ENCODE data around the gene OR13C5. TPM values are rescaled to one million over a fixed set of nuclear protein-coding genes. Genes with fewer than 3 reads are reported as not detected.

The OR13C5 gene
- total and polyA plus RNA-seq, 2 experiments from 2014 or later: not detected

- in situ Hi-C loops (cut with MboI): no loop called here
- no peak overlapping the region for H3K9ac ChIP-seq
- no peak for DNase-seq
- H3K27me3 ChIP-seq (replicated peaks; ENCODE audit: insufficient read depth): no peaks in the 10 kb centered on the region
- no peaks in the 10 kb centered on the region for H3F3A ChIP-seq (ENCODE audit: insufficient read depth)
- H3K27ac ChIP-seq: no peak overlapping the region
- H2AFZ ChIP-seq: no peak overlapping the region
- no peak overlapping the region for H3K4me3 ChIP-seq
- WGBS, 2 experiments (ENCODE audit: low coverage in 1 of 2, low lambda C conversion rate in 2 of 2, missing lambda C conversion rate in 2 of 2): 78 to 82% methylated on average over 5 of the region's 5 CpGs
- H4K20me1 ChIP-seq (ENCODE audit: insufficient read depth): no peaks in the 10 kb centered on the region
- H3K9me2 ChIP-seq (ENCODE audit: insufficient read depth): no peaks in the 10 kb centered on the region
- TF ChIP-seq EZH2phosphoT487 (IDR thresholded peaks at IDR 0.05; ENCODE audit: insufficient read depth, low read depth) (no peak), EZH2 (IDR thresholded peaks at IDR 0.05; ENCODE audit: insufficient read depth, poor library complexity, severe bottlenecking) (no peak)
- H3K4me2 ChIP-seq (ENCODE audit: unreplicated experiment): no peak overlapping the region
- H3K4me1 ChIP-seq (ENCODE audit: insufficient read depth): no peaks in the 10 kb centered on the region
- H3K36me3 ChIP-seq (ENCODE audit: low read depth): no peaks in the 10 kb centered on the region
- H3K9me3 ChIP-seq (ENCODE audit: low read depth): no peaks in the 10 kb centered on the region
- no peaks in the 10 kb centered on the region for H3K79me2 ChIP-seq (ENCODE audit: insufficient read depth)
Observed at GRCh38 chr9:104577263-104577662, 21.9 kb downstream of the OR13C5 start.

- 5 to 13% methylated on average over 2 of the region's 2 CpGs for WGBS, 2 experiments (ENCODE audit: low coverage in 1 of 2, low lambda C conversion rate in 2 of 2, missing lambda C conversion rate in 2 of 2)
- TF ChIP-seq EZH2phosphoT487 (IDR thresholded peaks at IDR 0.05; ENCODE audit: insufficient read depth, low read depth) (no peak), EZH2 (IDR thresholded peaks at IDR 0.05; ENCODE audit: insufficient read depth, poor library complexity, severe bottlenecking) (no peak)
- H3F3A ChIP-seq (ENCODE audit: insufficient read depth): no peaks in the 10 kb centered on the region
- H3K9me3 ChIP-seq (ENCODE audit: low read depth): no peaks in the 10 kb centered on the region
- H3K9me2 ChIP-seq (ENCODE audit: insufficient read depth): no peaks in the 10 kb centered on the region
- no peak overlapping the region for H3K27ac ChIP-seq
- in situ Hi-C loops (cut with MboI): no loop called here
- H3K9ac ChIP-seq: no peak overlapping the region
- DNase-seq: peak; percentile 6
- no peaks in the 10 kb centered on the region for H4K20me1 ChIP-seq (ENCODE audit: insufficient read depth)
- no peaks in the 10 kb centered on the region for H3K4me1 ChIP-seq (ENCODE audit: insufficient read depth)
- H3K27me3 ChIP-seq (replicated peaks; ENCODE audit: insufficient read depth): no peaks in the 10 kb centered on the region
- no peak overlapping the region for H3K4me2 ChIP-seq (ENCODE audit: unreplicated experiment)
- H2AFZ ChIP-seq: no peak overlapping the region
- H3K79me2 ChIP-seq (ENCODE audit: insufficient read depth): no peaks in the 10 kb centered on the region
- H3K4me3 ChIP-seq: no peak overlapping the region
- H3K36me3 ChIP-seq (ENCODE audit: low read depth): no peaks in the 10 kb centered on the region
Observed at GRCh38 chr9:104575456-104575855, 23.8 kb downstream of the OR13C5 start.

GRCh38 chr9:104572612-104573011 lies 26.6 kb downstream of the OR13C5 start:
- no peaks in the 10 kb centered on the region for H3K9me3 ChIP-seq (ENCODE audit: low read depth)
- no peak overlapping the region for H3K4me3 ChIP-seq
- no peak overlapping the region for H2AFZ ChIP-seq
- no peak for TF ChIP-seq EZH2phosphoT487 (IDR thresholded peaks at IDR 0.05; ENCODE audit: insufficient read depth, low read depth)
- TF ChIP-seq EZH2 (IDR thresholded peaks at IDR 0.05; ENCODE audit: insufficient read depth, poor library complexity, severe bottlenecking): no peak
- 7 to 23% methylated on average over 1 of the region's 1 CpG for WGBS, 2 experiments (ENCODE audit: low coverage in 1 of 2, low lambda C conversion rate in 2 of 2, missing lambda C conversion rate in 2 of 2)
- no peaks in the 10 kb centered on the region for H3K27me3 ChIP-seq (replicated peaks; ENCODE audit: insufficient read depth)
- no peak overlapping the region for H3K4me2 ChIP-seq (ENCODE audit: unreplicated experiment)
- no peak overlapping the region for H3K27ac ChIP-seq
- no peaks in the 10 kb centered on the region for H3F3A ChIP-seq (ENCODE audit: insufficient read depth)
- H3K79me2 ChIP-seq (ENCODE audit: insufficient read depth): no peaks in the 10 kb centered on the region
- no peak for DNase-seq
- in situ Hi-C loops (cut with MboI): no loop called here
- no peaks in the 10 kb centered on the region for H3K4me1 ChIP-seq (ENCODE audit: insufficient read depth)
- no peaks in the 10 kb centered on the region for H3K9me2 ChIP-seq (ENCODE audit: insufficient read depth)
- no peaks in the 10 kb centered on the region for H4K20me1 ChIP-seq (ENCODE audit: insufficient read depth)
- no peaks in the 10 kb centered on the region for H3K36me3 ChIP-seq (ENCODE audit: low read depth)
- no peak overlapping the region for H3K9ac ChIP-seq

- H3K27ac ChIP-seq: no peak within 1 kb of the TSS
- H3K4me3 ChIP-seq: no peak within 1 kb of the TSS
- no peaks in the 10 kb centered on the region for H3K4me1 ChIP-seq (ENCODE audit: insufficient read depth)
- H3K4me2 ChIP-seq (ENCODE audit: unreplicated experiment): no peak within 1 kb of the TSS
- no peaks in the 10 kb centered on the region for H3K9me3 ChIP-seq (ENCODE audit: low read depth)
- H3K36me3 ChIP-seq (ENCODE audit: low read depth): no peaks in the 10 kb centered on the region
- H3K79me2 ChIP-seq (ENCODE audit: insufficient read depth): no peaks in the 10 kb centered on the region
- DNase-seq: no peak
- H3K27me3 ChIP-seq (replicated peaks; ENCODE audit: insufficient read depth): no peaks in the 10 kb centered on the region
- H3K9me2 ChIP-seq (ENCODE audit: insufficient read depth): no peaks in the 10 kb centered on the region
- in situ Hi-C loops (cut with MboI): no loop called here
- H4K20me1 ChIP-seq (ENCODE audit: insufficient read depth): no peaks in the 10 kb centered on the region
- H2AFZ ChIP-seq: no peak within 1 kb of the TSS
- TF ChIP-seq EZH2 (IDR thresholded peaks at IDR 0.05; ENCODE audit: insufficient read depth, poor library complexity, severe bottlenecking): no peak
- no peak for TF ChIP-seq EZH2phosphoT487 (IDR thresholded peaks at IDR 0.05; ENCODE audit: insufficient read depth, low read depth)
- 42 to 51% methylated on average over 4 of the region's 4 CpGs for WGBS, 2 experiments (ENCODE audit: low coverage in 1 of 2, low lambda C conversion rate in 2 of 2, missing lambda C conversion rate in 2 of 2)
- no peak within 1 kb of the TSS for H3K9ac ChIP-seq
- H3F3A ChIP-seq (ENCODE audit: insufficient read depth): no peaks in the 10 kb centered on the region
Observed at GRCh38 chr9:104568868-104569267, 30.3 kb downstream of the OR13C5 start, which contains the start of gene OR13C8. TSS of gene OR13C8 (plus strand) at chr9:104569168. CDS start at chr9:104569168, 0 bp downstream.

- in situ Hi-C loops (cut with MboI): no loop called here
- no peaks in the 10 kb centered on the region for H3K9me2 ChIP-seq (ENCODE audit: insufficient read depth)
- H3K36me3 ChIP-seq (ENCODE audit: low read depth): no peaks in the 10 kb centered on the region
- H3K4me3 ChIP-seq: no peak overlapping the region
- no peaks in the 10 kb centered on the region for H3F3A ChIP-seq (ENCODE audit: insufficient read depth)
- no peak overlapping the region for H3K4me2 ChIP-seq (ENCODE audit: unreplicated experiment)
- H3K9me3 ChIP-seq (ENCODE audit: low read depth): no peaks in the 10 kb centered on the region
- WGBS, 2 experiments (ENCODE audit: low coverage in 1 of 2, low lambda C conversion rate in 2 of 2, missing lambda C conversion rate in 2 of 2): 33 to 40% methylated on average over 1 of the region's 1 CpG
- no peaks in the 10 kb centered on the region for H4K20me1 ChIP-seq (ENCODE audit: insufficient read depth)
- DNase-seq: no peak
- TF ChIP-seq EZH2 (IDR thresholded peaks at IDR 0.05; ENCODE audit: insufficient read depth, poor library complexity, severe bottlenecking) (no peak), EZH2phosphoT487 (IDR thresholded peaks at IDR 0.05; ENCODE audit: insufficient read depth, low read depth) (no peak)
- H3K9ac ChIP-seq: no peak overlapping the region
- H3K27me3 ChIP-seq (replicated peaks; ENCODE audit: insufficient read depth): no peaks in the 10 kb centered on the region
- no peaks in the 10 kb centered on the region for H3K79me2 ChIP-seq (ENCODE audit: insufficient read depth)
- no peaks in the 10 kb centered on the region for H3K4me1 ChIP-seq (ENCODE audit: insufficient read depth)
- no peak overlapping the region for H3K27ac ChIP-seq
- H2AFZ ChIP-seq: no peak overlapping the region
Observed at GRCh38 chr9:104564358-104564757, 34.9 kb downstream of the OR13C5 start.
